ENCODE data around the gene CHCHD3. TPM values are rescaled to one million over a fixed set of nuclear protein-coding genes. Genes with fewer than 3 reads are reported as not detected.

The CHCHD3 gene
- polyA plus RNA-seq, 3 donors = 30.5 to 56.7 (median 48.8) TPM

DNA sequence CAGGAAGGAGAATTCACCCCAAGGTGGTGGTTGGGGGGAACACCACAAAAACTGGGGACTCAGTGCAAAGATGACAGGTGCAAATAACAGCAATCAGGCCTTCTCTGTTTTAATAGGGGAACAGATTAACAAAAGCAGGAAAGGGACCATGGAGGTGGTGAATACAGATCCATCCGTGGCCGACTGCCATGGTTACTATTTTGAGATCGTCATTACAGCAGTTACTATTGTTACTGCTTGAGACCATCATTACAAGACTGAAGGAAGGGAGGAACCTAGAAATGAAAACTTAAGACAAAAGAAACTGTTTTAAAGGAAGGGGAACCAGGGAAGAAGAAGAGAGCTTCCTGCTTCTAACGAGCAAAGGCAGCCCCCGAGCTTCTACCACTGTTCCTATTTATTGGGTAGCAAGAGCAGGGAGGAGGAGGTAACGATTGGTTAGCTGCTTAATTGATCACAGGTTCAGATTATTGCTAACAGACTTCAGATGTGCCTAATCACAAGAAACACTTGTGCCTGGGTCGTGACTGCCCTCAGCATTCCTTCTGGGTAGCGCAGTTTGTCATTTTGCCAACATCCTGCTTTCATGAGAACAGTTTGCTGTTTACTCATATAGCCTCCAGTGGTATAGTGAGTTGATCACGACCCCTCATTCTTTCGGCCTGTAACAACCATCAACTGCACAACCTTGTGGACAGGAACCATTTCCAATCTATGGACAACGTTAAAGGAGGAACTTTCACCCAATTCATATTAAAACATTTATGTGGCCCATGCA lies 216.3 kb downstream of the CHCHD3 start:
- Histone ChIP-seq H3K4me2 (replicated peaks; ENCODE audit: extremely low read depth, low read length, poor library complexity, severe bottlenecking) (no peak overlapping the region), H3K4me1 (ENCODE audit: control insufficient read depth in 1 of 2, insufficient read depth in 2 of 2, low read length in 2 of 2) (peaks cover 5 to 10% of the 10 kb centered on the region in 2 donors), H3K27me3 (ENCODE audit: control insufficient read depth in 2 of 2, insufficient read depth in 2 of 2, low read length in 2 of 2) (no peaks in the 10 kb centered on the region), H3K36me3 (replicated peaks in 1 of 2; ENCODE audit: control insufficient read depth in 1 of 2, insufficient read depth in 2 of 2, low read length in 2 of 2) (no peaks in the 10 kb centered on the region), H3K27ac (ENCODE audit: low read depth in 1 of 2, low read length in 2 of 2) (no peak overlapping the region), H2AFZ (ENCODE audit: insufficient read depth, low read depth, low read length, poor library complexity, severe bottlenecking) (no peak overlapping the region), H3K4me3 (replicated peaks in 1 of 3; ENCODE audit: low read depth in 2 of 3, low read length in 3 of 3) (no peak overlapping the region), H3K9me3 (replicated peaks in 1 of 2; ENCODE audit: control insufficient read depth in 1 of 2, insufficient read depth in 1 of 2, low read length in 2 of 2) (peaks cover 0 to 4% of the 10 kb centered on the region in 2 donors), H4K20me1 (ENCODE audit: insufficient read depth, low read length) (peaks cover 4% of the 10 kb centered on the region), H3K9ac (ENCODE audit: insufficient read depth, low read length, poor library complexity, severe bottlenecking) (no peak overlapping the region), H3K79me2 (ENCODE audit: insufficient read depth, low read length) (no peaks in the 10 kb centered on the region)
- peaks cover 21% of the 10 kb centered on the region for H3K4me1 Mint-ChIP-seq
- DNase-seq = no peak
- intact Hi-C loops (cut with micrococcal nuclease) = no loop called here
- peaks cover 0 to 2% (median 0%) of the 10 kb centered on the region in 3 donors for H3K27me3 Mint-ChIP-seq (ENCODE audit: low read depth in 3 of 3)
- H3K9me3 Mint-ChIP-seq = peaks cover 0 to 2% (median 1%) of the 10 kb centered on the region in 7 donors
- peaks cover 7 to 12% of the 10 kb centered on the region in 2 donors for H3K36me3 Mint-ChIP-seq
- no peak overlapping the region for H3K27ac Mint-ChIP-seq
- TF ChIP-seq, protein P1, sequence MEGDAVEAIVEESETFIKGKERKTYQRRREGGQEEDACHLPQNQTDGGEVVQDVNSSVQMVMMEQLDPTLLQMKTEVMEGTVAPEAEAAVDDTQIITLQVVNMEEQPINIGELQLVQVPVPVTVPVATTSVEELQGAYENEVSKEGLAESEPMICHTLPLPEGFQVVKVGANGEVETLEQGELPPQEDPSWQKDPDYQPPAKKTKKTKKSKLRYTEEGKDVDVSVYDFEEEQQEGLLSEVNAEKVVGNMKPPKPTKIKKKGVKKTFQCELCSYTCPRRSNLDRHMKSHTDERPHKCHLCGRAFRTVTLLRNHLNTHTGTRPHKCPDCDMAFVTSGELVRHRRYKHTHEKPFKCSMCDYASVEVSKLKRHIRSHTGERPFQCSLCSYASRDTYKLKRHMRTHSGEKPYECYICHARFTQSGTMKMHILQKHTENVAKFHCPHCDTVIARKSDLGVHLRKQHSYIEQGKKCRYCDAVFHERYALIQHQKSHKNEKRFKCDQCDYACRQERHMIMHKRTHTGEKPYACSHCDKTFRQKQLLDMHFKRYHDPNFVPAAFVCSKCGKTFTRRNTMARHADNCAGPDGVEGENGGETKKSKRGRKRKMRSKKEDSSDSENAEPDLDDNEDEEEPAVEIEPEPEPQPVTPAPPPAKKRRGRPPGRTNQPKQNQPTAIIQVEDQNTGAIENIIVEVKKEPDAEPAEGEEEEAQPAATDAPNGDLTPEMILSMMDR (IDR thresholded peaks at IDR 0.05) = no peak
- H3K4me3 Mint-ChIP-seq = no peak overlapping the region
- WGBS (ENCODE audit: insufficient coverage) = 97% methylated on average over 6 of the region's 11 CpGs

DNA sequence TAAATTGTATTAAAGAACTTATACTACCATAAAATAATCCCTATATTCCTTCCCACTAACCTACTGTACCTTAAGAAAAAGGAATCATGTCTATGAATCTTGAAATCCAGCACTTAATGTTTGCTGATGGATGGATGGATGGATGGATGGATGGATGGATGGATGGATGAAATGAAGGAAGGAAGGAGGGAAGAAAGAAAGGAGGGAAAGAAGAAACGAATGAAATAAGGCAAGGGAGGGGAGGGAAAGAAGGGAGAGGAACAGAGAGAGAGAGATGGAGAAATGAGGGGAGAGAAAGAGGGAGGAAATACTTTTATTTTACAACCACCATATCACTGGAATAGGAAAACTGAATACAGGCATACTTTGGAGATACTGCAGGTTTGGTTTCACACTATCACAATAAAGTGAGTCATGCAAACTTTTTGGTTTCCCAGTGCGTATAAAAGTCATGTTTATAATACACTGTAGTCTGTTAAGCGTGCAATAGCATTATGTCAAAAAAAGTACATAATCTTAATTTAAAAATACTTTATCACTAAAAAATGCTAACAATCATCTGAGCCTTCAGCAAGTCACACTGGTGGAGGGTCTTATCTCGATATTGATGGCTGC lies 219.8 kb downstream of the CHCHD3 start:
- H3K4me2 ChIP-seq (replicated peaks; ENCODE audit: extremely low read depth, low read length, poor library complexity, severe bottlenecking) = no peak overlapping the region
- Mint-ChIP-seq H3K9me3 (peaks cover 0 to 3% (median 1%) of the 10 kb centered on the region in 7 donors), H3K27ac (no peak overlapping the region), H3K36me3 (peaks cover 5 to 13% of the 10 kb centered on the region in 2 donors), H3K27me3 (ENCODE audit: low read depth in 3 of 3) (peaks cover 0 to 1% (median 0%) of the 10 kb centered on the region in 3 donors), H3K4me1 (peaks cover 10% of the 10 kb centered on the region), H3K4me3 (no peak overlapping the region)
- peaks cover 0 to 4% of the 10 kb centered on the region in 2 donors for H3K9me3 ChIP-seq (replicated peaks in 1 of 2; ENCODE audit: control insufficient read depth in 1 of 2, insufficient read depth in 1 of 2, low read length in 2 of 2)
- H3K27me3 ChIP-seq (ENCODE audit: control insufficient read depth in 2 of 2, insufficient read depth in 2 of 2, low read length in 2 of 2) = no peaks in the 10 kb centered on the region
- TF ChIP-seq, protein P1 (IDR thresholded peaks at IDR 0.05) = no peak
- no peak overlapping the region for H2AFZ ChIP-seq (ENCODE audit: insufficient read depth, low read depth, low read length, poor library complexity, severe bottlenecking)
- peaks cover 4% of the 10 kb centered on the region for H4K20me1 ChIP-seq (ENCODE audit: insufficient read depth, low read length)
- no peaks in the 10 kb centered on the region for H3K36me3 ChIP-seq (replicated peaks in 1 of 2; ENCODE audit: control insufficient read depth in 1 of 2, insufficient read depth in 2 of 2, low read length in 2 of 2)
- no peak overlapping the region for H3K27ac ChIP-seq (ENCODE audit: low read depth in 1 of 2, low read length in 2 of 2)
- no peak overlapping the region for H3K9ac ChIP-seq (ENCODE audit: insufficient read depth, low read length, poor library complexity, severe bottlenecking)
- H3K79me2 ChIP-seq (ENCODE audit: insufficient read depth, low read length) = no peaks in the 10 kb centered on the region
- WGBS (ENCODE audit: insufficient coverage) = no CpG with 5 or more reads among the region's 4 CpGs
- no peak for DNase-seq
- H3K4me3 ChIP-seq (replicated peaks in 1 of 3; ENCODE audit: low read depth in 2 of 3, low read length in 3 of 3) = no peak overlapping the region
- H3K4me1 ChIP-seq (ENCODE audit: control insufficient read depth in 1 of 2, insufficient read depth in 2 of 2, low read length in 2 of 2) = no peaks in the 10 kb centered on the region
- intact Hi-C loops (cut with micrococcal nuclease) = no loop called here
